Right atrium auricular region (tissue), 2 donors: ENCODE data around the gene TSPAN4. TPM values are rescaled to one million over a fixed set of nuclear protein-coding genes. Genes with fewer than 3 reads are reported as not detected.

Experiments used
- DNase-seq: peaks from one replicate; pipeline ENCODE4 v3.0.0-alpha.2; 2019; ENCODE audit warnings: low spot score
- H3K27ac ChIP-seq, 2 donors: fragments of 200-600 bp; sonication (generic); 1 replicate in 1 of 2; 2 replicates in 1 of 2; pipeline ENCODE4 v1.5.1; 2016 to 2019
- H3K27me3 ChIP-seq, 2 donors: fragments of 200-600 bp; sonication (generic); one replicate each; pipeline versions ENCODE4 v1.5.1 to v1.6.0; 2017 to 2019
- H3K36me3 ChIP-seq: fragments of 200-600 bp; sonication (generic); one replicate; pipeline ENCODE4 v1.5.1; 2016
- H3K4me1 ChIP-seq, 2 donors: fragments of 200-600 bp; sonication (generic); one replicate each; pipeline versions ENCODE4 v1.5.1 to v1.6.0; 2017 to 2019
- H3K4me3 ChIP-seq, 2 donors: fragments of 200-600 bp; sonication (generic); 1 replicate in 1 of 2; 2 replicates in 1 of 2; pipeline ENCODE4 v1.5.1; 2017 to 2019; ENCODE audit warnings: mild to moderate bottlenecking in 1 of 2, moderate library complexity in 1 of 2
- H3K9me3 ChIP-seq, 2 donors: fragments of 200-600 bp; sonication (generic); one replicate each; pipeline ENCODE4 v1.5.1; 2019
- total RNA-seq, 2 donors: library from RNA; depleted of rRNA; stranded (reverse); fragments of >200 nt; gene quantifications; one replicate each; pipeline ENCODE4 v1.1.0, GENCODE V29; 2016
- TF ChIP-seq, protein P1 (sequence below), 2 donors: fragments of 200-600 bp; sonication (generic); IDR thresholded peaks; one replicate each; pipeline ENCODE4 v1.5.1; 2019; ENCODE audit warnings: antibody characterized with exemption in 2 of 2

TSPAN4 gene
- total RNA-seq, 2 donors from 2014 or later = 37.2 to 81.0 TPM

DNA sequence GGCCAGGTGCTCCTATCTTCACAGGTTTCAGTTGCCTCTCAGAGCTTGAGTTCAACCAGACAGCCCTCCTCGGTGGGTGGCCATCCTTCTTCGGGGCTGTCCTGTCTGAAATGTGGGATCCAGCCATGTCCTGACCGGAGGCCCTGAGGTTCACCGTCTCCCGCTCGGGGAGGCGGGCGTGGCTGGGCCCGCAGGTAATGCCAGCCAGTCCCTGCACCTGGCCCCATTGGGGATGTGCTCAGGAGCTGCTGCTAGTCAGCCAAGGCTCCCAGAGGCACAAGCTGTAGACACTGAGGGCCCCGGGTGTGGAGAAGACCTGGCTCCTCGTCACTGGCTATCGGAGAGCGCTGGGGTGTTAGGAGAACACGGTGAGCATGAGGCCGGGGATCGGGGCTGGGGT is 32.6 kb downstream of the TSPAN4 start:
- Histone ChIP-seq H3K27ac (no peak overlapping the region), H3K36me3 (peaks cover 8% of the 10 kb centered on the region), H3K4me3 (no peak overlapping the region), H3K27me3 (no peaks in the 10 kb centered on the region), H3K4me1 (peaks cover 0 to 9% of the 10 kb centered on the region in 2 donors), H3K9me3 (no peaks in the 10 kb centered on the region)
- TF ChIP-seq, protein P1, sequence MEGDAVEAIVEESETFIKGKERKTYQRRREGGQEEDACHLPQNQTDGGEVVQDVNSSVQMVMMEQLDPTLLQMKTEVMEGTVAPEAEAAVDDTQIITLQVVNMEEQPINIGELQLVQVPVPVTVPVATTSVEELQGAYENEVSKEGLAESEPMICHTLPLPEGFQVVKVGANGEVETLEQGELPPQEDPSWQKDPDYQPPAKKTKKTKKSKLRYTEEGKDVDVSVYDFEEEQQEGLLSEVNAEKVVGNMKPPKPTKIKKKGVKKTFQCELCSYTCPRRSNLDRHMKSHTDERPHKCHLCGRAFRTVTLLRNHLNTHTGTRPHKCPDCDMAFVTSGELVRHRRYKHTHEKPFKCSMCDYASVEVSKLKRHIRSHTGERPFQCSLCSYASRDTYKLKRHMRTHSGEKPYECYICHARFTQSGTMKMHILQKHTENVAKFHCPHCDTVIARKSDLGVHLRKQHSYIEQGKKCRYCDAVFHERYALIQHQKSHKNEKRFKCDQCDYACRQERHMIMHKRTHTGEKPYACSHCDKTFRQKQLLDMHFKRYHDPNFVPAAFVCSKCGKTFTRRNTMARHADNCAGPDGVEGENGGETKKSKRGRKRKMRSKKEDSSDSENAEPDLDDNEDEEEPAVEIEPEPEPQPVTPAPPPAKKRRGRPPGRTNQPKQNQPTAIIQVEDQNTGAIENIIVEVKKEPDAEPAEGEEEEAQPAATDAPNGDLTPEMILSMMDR (IDR thresholded peaks at IDR 0.05) = no peak
- DNase-seq = no peak

DNA sequence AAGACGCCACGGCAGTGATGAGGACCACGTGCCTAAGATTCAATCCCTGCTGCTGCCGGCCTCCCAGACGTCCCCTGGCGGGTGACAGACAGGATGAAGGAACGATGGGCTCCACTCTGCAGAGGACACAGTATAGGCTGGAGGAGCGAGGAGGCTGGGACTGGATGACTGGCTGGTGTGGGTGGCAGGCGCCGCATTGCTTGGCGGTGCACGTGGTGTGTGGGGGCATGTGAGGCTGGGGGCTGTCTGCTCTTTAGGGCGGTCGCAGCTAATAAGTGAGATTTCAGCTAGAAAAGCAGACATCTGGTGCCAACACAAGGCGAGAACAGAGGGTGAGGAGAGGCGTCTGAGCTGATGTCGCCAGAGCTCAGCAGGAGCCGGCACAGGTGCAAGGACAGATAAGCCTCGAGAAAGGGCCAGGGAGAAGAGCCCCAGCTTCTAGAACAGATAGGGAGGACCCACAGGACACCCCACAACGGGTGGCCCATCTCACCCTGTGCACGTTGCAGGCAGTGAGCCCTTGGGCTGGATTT is 33.2 kb downstream of the TSPAN4 start:
- Histone ChIP-seq H3K27me3 (no peaks in the 10 kb centered on the region), H3K27ac (no peak overlapping the region)
- TF ChIP-seq, protein P1 (IDR thresholded peaks at IDR 0.05) = no peak

DNA sequence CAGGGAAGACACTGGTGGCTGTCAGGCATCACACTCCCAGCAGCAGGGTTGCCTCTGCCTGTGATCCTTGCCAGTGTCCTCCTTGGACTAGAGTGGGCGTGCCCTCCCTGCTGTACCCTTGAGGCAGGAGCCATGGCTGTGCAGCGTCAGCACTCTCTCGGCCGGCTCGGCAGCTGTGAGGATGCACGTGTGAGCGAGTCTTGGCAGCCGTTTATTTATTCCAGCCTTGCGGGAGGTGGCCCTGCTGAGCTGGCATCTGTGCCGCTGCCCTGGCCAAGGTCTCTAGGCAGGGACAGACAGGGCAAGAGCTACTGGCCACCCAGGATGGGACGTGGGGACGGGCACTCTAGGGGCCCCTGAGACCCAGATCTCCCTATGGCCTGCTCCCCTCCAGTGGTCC is 33.9 kb downstream of the TSPAN4 start:
- TF ChIP-seq, protein P1 (IDR thresholded peaks at IDR 0.05) = no peak
- peaks cover 0 to 9% of the 10 kb centered on the region in 2 donors for H3K4me1 ChIP-seq
- no peak overlapping the region for H3K27ac ChIP-seq
- no peak for DNase-seq
- no peaks in the 10 kb centered on the region for H3K27me3 ChIP-seq
- peaks cover 9% of the 10 kb centered on the region for H3K36me3 ChIP-seq
- H3K9me3 ChIP-seq = no peaks in the 10 kb centered on the region
- H3K4me3 ChIP-seq = no peak overlapping the region

More for the DNA sequence above, 33.2 kb downstream of the TSPAN4 start:
- Histone ChIP-seq H3K36me3 (peaks cover 9% of the 10 kb centered on the region), H3K9me3 (no peaks in the 10 kb centered on the region), H3K4me1 (peaks cover 0 to 9% of the 10 kb centered on the region in 2 donors), H3K4me3 (no peak overlapping the region)
- no peak for DNase-seq

DNA sequence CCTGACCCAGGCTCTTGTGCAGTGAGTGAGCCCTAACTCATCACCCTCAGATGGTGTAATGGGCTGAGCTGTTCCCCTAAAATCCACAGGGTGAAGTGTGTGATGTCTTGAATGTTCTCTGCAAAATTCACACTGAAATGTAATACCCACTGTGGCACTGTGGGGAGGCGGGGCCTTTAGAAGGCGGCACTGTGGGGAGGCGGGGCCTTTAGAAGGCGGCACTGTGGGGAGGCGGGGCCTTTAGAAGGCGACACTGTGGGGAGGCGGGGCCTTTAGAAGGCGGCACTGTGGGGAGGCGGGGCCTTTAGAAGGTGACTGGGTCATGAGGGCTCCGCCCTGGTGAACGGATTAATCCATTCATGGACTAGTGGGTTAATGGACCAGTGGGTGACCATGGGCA is 34.9 kb downstream of the TSPAN4 start:
- H3K27ac ChIP-seq = no peak overlapping the region
- H3K4me3 ChIP-seq = no peak overlapping the region
- DNase-seq = no peak
- H3K27me3 ChIP-seq = no peaks in the 10 kb centered on the region
- H3K36me3 ChIP-seq = peaks cover 9% of the 10 kb centered on the region
- no peaks in the 10 kb centered on the region for H3K9me3 ChIP-seq
- TF ChIP-seq, protein P1 (IDR thresholded peaks at IDR 0.05) = no peak
- peaks cover 0 to 9% of the 10 kb centered on the region in 2 donors for H3K4me1 ChIP-seq

DNA sequence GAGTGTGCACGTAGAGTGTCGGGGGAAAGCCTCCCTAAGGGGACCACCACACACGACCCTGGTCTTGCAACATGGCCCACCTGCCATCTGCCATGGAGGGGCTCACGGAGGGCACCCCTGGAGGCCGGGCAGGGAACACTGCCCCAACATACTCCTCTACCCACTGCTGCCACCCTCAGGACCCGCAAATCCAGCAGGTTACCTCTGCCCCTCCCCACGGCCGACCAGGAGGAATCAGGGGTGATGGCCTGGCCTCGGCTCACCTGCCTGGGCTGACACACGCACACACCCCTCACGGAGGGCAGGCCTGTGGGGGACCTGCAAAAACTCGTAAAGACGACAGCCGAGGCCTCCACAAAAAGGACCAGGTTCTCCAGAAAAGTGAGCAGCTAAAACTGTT is 37.8 kb downstream of the TSPAN4 start:
- H3K36me3 ChIP-seq = peaks cover 9% of the 10 kb centered on the region

More for the DNA sequence above, 37.8 kb downstream of the TSPAN4 start:
- peaks cover 0 to 9% of the 10 kb centered on the region in 2 donors for H3K4me1 ChIP-seq
- TF ChIP-seq, protein P1 (IDR thresholded peaks at IDR 0.05) = no peak
- H3K4me3 ChIP-seq = no peak overlapping the region
- DNase-seq = no peak
- H3K27ac ChIP-seq = no peak overlapping the region
- H3K9me3 ChIP-seq = no peaks in the 10 kb centered on the region
- no peaks in the 10 kb centered on the region for H3K27me3 ChIP-seq
